Measurements from ENCODE around the gene AIFM3. TPM values are rescaled to one million over a fixed set of nuclear protein-coding genes. Genes with fewer than 3 reads are reported as not detected.

Gene AIFM3
- total and polyA plus RNA-seq, 2 of the 13 experiments (the other 11 are each of a cell fraction or from before 2014, with no cell fraction given) = 9.0 to 15.3 TPM

DNA sequence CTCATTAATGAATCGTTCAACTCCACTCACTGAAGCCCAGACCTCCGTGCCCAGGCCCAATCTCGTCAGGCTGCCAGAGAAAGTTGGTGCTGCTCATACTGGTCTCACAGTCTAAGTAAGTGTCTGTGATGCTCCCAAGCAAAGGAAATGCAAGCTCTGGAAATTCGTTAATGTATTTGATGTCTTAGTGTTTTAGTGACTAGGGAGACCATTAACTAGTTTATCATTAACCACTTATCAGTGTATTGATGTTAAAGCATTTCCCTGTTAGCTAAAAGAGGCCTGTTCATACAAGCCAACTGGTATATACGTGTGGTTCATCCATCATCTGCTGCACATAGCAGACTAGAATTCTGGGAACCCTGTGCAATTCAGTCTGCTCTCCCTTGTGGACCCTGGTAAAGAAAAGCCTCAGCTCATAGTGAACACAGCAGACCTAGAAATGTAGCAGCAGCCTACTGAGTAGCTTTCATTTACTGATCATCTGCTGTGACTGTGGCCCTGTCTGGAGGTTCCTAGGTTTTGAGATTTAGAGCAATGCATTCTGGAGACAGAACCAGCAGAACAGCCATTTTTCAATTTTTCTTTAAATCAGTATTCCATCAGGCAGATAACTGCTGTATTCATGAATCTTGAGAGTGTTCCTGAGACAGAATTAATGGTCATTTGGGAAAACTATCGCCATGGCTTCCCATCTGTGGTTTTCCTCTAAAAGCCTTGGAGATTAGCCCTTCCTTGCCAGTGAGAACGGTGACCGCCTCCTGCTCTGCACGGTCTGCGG lies 15.7 kb upstream of the AIFM3 start (continued):
- TF ChIP-seq AKAP8 (CRISPR knock-in tag; IDR thresholded peaks at IDR 0.05) (no peak), KAT2B (IDR thresholded peaks at IDR 0.05; ENCODE audit: borderline replicate concordance, low read depth, low read length) (no peak), ZNF10 (CRISPR knock-in tag; IDR thresholded peaks at IDR 0.05; ENCODE audit: borderline replicate concordance, low read depth) (no peak), FOXM1 (CRISPR knock-in tag; IDR thresholded peaks at IDR 0.05) (no peak), SP4 (CRISPR knock-in tag; IDR thresholded peaks at IDR 0.05) (no peak), MED8 (CRISPR knock-in tag; IDR thresholded peaks at IDR 0.05; ENCODE audit: insufficient replicate concordance) (peak; percentile 54), ZNF549 (CRISPR knock-in tag; IDR thresholded peaks at IDR 0.05) (no peak), ZSCAN22 (CRISPR knock-in tag; IDR thresholded peaks at IDR 0.05) (no peak), NR2F2 (IDR thresholded peaks at IDR 0.05; ENCODE audit: borderline replicate concordance, low read depth) (no peak), KLF12 (CRISPR knock-in tag; IDR thresholded peaks at IDR 0.05; ENCODE audit: borderline replicate concordance) (no peak), HES4 (CRISPR knock-in tag; IDR thresholded peaks at IDR 0.05; ENCODE audit: borderline replicate concordance) (no peak), SAP130 (CRISPR knock-in tag; IDR thresholded peaks at IDR 0.05; ENCODE audit: low read depth) (peak; percentile 79), REPIN1 (CRISPR knock-in tag; IDR thresholded peaks at IDR 0.05; ENCODE audit: borderline replicate concordance, low read depth) (0 out of 2 replicates have a peak, but pooled peaks have one; percentile 43), ZNF30 (CRISPR knock-in tag; IDR thresholded peaks at IDR 0.05) (no peak)
- TF ChIP-seq, protein P1, sequence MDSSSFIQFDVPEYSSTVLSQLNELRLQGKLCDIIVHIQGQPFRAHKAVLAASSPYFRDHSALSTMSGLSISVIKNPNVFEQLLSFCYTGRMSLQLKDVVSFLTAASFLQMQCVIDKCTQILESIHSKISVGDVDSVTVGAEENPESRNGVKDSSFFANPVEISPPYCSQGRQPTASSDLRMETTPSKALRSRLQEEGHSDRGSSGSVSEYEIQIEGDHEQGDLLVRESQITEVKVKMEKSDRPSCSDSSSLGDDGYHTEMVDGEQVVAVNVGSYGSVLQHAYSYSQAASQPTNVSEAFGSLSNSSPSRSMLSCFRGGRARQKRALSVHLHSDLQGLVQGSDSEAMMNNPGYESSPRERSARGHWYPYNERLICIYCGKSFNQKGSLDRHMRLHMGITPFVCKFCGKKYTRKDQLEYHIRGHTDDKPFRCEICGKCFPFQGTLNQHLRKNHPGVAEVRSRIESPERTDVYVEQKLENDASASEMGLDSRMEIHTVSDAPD (CRISPR knock-in tag; IDR thresholded peaks at IDR 0.05) = 0 out of 2 replicates have a peak, but pooled peaks have one; percentile 9
- TF ChIP-seq, protein P2, sequence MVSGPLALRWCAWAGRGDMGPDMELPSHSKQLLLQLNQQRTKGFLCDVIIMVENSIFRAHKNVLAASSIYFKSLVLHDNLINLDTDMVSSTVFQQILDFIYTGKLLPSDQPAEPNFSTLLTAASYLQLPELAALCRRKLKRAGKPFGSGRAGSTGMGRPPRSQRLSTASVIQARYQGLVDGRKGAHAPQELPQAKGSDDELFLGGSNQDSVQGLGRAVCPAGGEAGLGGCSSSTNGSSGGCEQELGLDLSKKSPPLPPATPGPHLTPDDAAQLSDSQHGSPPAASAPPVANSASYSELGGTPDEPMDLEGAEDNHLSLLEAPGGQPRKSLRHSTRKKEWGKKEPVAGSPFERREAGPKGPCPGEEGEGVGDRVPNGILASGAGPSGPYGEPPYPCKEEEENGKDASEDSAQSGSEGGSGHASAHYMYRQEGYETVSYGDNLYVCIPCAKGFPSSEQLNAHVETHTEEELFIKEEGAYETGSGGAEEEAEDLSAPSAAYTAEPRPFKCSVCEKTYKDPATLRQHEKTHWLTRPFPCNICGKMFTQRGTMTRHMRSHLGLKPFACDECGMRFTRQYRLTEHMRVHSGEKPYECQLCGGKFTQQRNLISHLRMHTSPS (CRISPR knock-in tag; IDR thresholded peaks at IDR 0.05; ENCODE audit: low read depth) = no peak
- TF ChIP-seq, protein P3, sequence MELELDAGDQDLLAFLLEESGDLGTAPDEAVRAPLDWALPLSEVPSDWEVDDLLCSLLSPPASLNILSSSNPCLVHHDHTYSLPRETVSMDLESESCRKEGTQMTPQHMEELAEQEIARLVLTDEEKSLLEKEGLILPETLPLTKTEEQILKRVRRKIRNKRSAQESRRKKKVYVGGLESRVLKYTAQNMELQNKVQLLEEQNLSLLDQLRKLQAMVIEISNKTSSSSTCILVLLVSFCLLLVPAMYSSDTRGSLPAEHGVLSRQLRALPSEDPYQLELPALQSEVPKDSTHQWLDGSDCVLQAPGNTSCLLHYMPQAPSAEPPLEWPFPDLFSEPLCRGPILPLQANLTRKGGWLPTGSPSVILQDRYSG (CRISPR knock-in tag; IDR thresholded peaks at IDR 0.05) = no peak
- TF ChIP-seq, protein P4, sequence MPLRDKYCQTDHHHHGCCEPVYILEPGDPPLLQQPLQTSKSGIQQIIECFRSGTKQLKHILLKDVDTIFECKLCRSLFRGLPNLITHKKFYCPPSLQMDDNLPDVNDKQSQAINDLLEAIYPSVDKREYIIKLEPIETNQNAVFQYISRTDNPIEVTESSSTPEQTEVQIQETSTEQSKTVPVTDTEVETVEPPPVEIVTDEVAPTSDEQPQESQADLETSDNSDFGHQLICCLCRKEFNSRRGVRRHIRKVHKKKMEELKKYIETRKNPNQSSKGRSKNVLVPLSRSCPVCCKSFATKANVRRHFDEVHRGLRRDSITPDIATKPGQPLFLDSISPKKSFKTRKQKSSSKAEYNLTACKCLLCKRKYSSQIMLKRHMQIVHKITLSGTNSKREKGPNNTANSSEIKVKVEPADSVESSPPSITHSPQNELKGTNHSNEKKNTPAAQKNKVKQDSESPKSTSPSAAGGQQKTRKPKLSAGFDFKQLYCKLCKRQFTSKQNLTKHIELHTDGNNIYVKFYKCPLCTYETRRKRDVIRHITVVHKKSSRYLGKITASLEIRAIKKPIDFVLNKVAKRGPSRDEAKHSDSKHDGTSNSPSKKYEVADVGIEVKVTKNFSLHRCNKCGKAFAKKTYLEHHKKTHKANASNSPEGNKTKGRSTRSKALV (CRISPR knock-in tag; IDR thresholded peaks at IDR 0.05) = peak; percentile 12; the same call in 1 of the 2 replicates
- TF ChIP-seq, protein P5, sequence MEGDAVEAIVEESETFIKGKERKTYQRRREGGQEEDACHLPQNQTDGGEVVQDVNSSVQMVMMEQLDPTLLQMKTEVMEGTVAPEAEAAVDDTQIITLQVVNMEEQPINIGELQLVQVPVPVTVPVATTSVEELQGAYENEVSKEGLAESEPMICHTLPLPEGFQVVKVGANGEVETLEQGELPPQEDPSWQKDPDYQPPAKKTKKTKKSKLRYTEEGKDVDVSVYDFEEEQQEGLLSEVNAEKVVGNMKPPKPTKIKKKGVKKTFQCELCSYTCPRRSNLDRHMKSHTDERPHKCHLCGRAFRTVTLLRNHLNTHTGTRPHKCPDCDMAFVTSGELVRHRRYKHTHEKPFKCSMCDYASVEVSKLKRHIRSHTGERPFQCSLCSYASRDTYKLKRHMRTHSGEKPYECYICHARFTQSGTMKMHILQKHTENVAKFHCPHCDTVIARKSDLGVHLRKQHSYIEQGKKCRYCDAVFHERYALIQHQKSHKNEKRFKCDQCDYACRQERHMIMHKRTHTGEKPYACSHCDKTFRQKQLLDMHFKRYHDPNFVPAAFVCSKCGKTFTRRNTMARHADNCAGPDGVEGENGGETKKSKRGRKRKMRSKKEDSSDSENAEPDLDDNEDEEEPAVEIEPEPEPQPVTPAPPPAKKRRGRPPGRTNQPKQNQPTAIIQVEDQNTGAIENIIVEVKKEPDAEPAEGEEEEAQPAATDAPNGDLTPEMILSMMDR (CRISPR knock-in tag; IDR thresholded peaks at IDR 0.05) = no peak
- TF ChIP-seq, protein P6, sequence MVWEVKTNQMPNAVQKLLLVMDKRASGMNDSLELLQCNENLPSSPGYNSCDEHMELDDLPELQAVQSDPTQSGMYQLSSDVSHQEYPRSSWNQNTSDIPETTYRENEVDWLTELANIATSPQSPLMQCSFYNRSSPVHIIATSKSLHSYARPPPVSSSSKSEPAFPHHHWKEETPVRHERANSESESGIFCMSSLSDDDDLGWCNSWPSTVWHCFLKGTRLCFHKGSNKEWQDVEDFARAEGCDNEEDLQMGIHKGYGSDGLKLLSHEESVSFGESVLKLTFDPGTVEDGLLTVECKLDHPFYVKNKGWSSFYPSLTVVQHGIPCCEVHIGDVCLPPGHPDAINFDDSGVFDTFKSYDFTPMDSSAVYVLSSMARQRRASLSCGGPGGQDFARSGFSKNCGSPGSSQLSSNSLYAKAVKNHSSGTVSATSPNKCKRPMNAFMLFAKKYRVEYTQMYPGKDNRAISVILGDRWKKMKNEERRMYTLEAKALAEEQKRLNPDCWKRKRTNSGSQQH (CRISPR knock-in tag; IDR thresholded peaks at IDR 0.05; ENCODE audit: low read depth) = 0 out of 2 replicates have a peak, but pooled peaks have one; percentile 37
